Skeletal muscle cell (primary cell): Measurements from ENCODE around the gene RABEPK.
A peak's percentile ranks its signal among the peaks of the same experiment; 100 is the strongest.
"Not testable (repeated sequence)": the region's sequence is repeated elsewhere in the genome, so short reads cannot be mapped to it uniquely, and the experiment has no call there.

Experiments
- DNase-seq: peaks from one replicate; pipeline ENCODE4 v3.0.0-alpha.2; 2010; ENCODE audit warnings: low read depth
- H3K4me3 ChIP-seq: 2 replicates; pipeline ENCODE4 v1.5.1; 2011; ENCODE audit warnings: low read depth, mild to moderate bottlenecking, control low read depth, low read length, moderate library complexity

RABEPK gene

DNA sequence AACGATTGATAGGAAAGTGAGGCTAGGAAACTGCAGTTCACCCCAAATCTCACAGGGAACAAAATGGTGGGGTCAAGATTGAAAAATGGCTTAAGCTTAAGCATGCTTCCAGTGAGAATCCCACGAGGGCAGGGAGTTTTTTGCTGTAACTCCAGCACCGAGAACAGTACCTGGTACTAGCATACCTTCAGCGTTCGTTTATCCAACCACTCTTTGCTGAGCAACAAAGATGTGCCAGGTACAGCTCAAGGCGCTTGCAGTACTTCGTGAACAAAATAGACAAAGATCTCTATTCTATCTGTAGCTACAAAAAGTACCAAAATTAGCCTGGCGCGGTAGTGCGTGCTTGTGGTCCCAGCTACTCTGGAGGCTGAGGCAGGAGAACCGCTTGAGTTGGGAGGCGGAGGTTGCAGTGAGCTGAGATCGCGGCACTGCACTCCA is 10.0 kb upstream of the RABEPK start:
- peak overlapping the region; percentile 98 for H3K4me3 ChIP-seq
- no peak for DNase-seq

GRCh38 chr9:125194466-125194865 is 5.9 kb upstream of the RABEPK start:
- H3K4me3 ChIP-seq = not testable (repeated sequence)

GRCh38 chr9:125195591-125195990 is 4.8 kb upstream of the RABEPK start:
- DNase-seq, H3K4me3 ChIP-seq: not testable (repeated sequence)

More at GRCh38 chr9:125194466-125194865, 5.9 kb upstream of the RABEPK start:
- not testable (repeated sequence) for DNase-seq

DNA sequence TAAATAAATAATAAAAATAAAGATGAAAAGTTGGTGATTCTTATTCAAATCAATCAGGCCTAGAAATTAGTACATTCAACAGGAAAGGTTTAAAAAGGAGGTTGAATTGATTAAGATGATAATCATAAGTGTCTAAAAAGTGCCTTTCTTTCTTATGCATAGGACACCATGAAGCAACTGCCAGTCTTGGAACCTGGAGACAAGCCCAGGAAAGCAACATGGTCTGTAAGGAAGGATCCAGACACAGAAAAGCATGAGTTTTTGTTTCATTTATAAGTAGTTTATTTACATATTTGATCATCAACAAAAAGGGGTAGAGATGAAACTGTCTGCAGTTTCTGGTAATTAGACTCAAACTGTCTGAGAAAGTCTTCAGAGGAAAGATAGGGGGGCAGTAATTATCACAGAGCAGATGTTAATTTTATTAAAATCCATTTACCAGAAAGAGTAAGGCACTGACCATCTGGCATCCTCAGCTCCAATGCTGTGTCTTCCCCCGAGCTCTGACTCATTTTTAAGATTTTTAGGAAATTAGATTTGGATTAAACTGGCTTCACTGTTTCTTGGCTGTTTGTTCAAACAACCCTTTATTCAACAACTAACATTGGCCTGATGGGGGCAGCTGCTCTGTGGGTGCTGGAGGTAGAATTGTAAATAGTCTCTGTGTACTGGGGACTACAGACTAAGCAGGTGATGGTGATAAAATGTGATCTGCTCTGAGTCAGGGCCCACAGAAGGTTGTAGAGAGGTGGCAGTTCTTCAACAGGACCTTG is 2.7 kb downstream of the RABEPK start:
- DNase-seq = no peak
- no peak overlapping the region for H3K4me3 ChIP-seq

DNA sequence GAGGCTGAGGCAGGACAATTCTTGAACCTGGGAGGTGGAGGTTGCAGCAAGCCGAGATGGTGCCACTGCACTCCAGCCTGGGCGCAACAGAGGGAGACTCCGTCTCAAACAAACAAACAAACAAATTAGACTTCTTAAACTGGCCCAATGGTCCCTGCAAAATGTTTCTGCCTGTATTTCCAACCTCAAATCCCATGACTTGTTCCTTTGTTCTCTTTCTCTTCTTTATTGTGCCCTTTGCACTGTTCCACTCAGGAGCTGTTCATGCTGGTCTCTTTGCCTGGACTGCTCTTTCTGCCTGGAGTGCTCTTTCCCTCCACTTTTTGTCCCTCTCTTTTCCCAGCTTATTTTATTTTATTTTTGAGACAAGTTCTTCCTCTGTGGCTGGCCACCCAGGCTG is 4.1 kb downstream of the RABEPK start:
- H3K4me3 ChIP-seq = no peak overlapping the region
- no peak for DNase-seq

DNA sequence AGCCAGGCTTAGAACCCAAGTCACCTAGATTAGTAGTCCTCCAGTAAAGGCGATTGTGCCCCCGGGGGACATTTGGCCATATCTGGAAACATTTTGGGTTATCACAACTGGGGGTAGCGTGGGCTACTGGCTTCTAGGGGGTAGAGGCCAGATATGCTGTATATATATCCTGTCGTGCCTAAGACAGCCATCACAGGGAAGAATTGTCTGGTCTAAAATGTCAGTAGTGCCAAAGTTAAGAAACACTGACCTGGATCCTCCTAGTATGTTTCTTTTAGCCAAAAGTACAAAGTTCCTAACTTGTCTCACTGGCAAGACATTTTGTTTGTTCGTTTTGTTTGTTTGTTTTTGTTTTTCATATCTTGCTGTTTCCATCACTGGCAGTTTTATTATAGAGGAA is 13.8 kb downstream of the RABEPK start:
- H3K4me3 ChIP-seq = no peak overlapping the region
- no peak for DNase-seq

- H3K4me3 ChIP-seq = no peak overlapping the region
- DNase-seq = no peak
Measured at GRCh38 chr9:125218621-125219020, 18.3 kb downstream of the RABEPK start.

DNA sequence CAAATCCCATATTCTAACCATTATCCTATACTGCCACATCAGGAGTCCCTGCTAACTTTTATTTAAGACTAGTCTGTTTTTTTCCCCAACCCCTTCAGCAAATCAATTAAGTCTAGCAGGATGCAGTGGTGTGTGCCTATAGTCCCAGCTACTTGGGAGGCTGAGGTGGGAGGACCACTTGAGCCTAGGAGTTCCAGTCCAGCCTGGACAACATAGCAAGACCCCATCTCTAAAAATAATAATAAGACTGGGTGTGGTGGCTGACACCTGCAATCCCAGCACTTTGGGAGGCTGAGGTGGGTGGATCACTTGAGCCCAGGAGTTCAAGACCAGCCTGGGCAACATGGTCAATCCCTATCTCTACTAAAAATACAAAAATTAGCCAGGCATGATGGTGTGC is 24.5 kb downstream of the RABEPK start:
- DNase-seq, H3K4me3 ChIP-seq: not testable (repeated sequence)

- H3K4me3 ChIP-seq = no peak overlapping the region
- DNase-seq = no peak
Measured at GRCh38 chr9:125227761-125228160, 27.4 kb downstream of the RABEPK start.

DNA sequence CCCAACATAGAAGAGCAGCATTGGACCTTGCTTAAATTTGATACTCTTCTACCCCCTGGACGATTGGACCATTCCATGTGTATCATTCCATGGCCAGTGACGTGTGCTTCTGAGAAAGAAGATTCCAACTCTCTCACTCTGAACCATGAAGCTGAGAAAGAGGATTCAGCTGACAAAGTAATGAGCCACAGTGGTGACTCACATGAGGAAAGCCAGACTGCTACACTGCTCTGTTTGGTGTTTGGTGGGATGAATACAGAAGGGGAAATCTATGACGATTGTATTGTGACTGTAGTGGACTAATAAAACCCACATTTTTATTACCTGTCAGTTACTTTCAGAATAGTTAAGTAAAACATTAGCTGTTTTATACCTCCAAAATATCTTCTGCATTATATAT is 33.3 kb downstream of the RABEPK start:
- peak; percentile 97 for DNase-seq
- no peak overlapping the region for H3K4me3 ChIP-seq

DNA sequence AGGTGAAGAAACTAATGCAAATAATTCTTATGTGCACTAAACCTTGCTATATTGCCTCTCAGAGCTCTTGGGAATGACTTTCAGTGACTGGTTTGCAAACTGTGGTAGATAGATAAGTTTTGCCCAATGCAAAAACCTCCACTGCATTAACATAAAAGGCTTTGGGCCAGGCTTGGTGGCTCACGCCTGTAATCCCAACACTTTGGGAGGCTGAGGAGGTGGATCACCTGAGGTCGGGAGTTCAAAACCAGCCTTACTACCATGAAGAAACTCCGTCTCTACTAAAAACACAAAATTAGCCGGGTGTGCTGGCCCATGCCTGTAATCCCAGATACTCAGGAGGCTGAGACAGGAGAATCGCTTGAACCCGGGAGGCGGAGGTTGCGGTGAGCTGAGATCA is 33.8 kb downstream of the RABEPK start:
- not testable (repeated sequence) for DNase-seq, H3K4me3 ChIP-seq

DNA sequence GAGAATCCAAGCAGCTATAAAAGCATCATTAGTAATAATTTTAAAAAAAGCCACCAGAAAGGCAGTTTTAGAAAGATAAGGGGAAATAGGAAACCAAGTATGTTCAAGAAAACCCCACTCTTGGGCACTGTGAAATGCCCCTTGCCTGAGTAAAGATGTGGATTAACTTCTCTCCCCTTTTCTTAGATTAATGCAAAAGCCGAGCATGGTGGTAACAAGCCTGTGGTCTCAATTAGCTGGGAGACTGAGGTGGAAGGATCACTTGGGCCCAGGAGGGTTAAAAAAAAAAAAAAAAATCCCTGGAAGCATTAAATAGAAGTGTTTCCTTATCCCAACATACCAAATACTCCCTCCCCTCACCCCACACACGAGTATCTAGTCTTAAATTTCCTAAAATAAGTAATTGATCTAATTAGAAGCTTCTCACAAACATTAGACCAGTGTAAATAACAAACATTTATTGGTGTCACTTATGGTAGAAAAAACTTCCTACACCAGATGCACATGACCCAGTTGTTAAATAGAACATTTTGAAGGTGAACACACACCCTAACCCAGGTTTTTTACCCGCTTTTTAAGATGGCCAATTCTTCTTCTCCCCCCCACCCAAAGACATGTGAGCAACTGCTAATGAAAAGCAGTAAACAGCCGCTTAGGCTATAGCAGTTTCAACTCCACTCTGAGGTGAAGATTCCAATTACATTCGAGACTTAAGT is 35.6 kb downstream of the RABEPK start:
- peak overlapping the region; percentile 94 for H3K4me3 ChIP-seq

DNA sequence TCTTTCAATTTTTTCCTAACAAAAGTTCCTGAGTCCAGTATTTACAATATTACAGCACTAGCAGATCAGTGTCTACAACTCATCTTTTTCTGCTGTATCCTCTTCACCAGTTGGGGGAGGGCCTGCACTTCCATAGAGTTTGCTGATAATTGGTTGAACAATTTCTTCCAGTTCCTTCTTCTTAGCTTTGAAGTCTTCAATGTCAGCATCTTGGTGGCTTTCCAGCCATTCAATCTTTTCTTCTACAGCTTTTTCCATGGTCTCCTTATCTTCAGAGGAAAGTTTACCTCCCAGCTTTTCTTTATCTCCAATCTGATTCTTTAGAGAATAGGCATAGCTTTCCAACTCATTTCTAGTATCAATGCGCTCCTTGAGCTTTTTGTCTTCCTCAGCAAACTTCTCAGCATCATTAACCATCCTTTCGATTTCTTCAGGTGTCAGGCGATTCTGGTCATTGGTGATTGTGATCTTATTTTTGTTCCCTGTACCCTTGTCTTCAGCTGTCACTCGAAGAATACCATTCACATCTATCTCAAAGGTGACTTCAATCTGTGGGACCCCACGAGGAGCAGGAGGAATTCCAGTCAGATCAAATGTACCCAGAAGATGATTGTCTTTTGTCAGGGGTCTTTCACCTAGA is 36.3 kb downstream of the RABEPK start:
- not testable (repeated sequence) for DNase-seq

More for the DNA sequence above, 35.6 kb downstream of the RABEPK start:
- no peak for DNase-seq

GRCh38 chr9:125238127-125238914 is 38.0 kb downstream of the RABEPK start:
- no peak for DNase-seq
- H3K4me3 ChIP-seq = peak overlapping the region; percentile 94

More for the DNA sequence above, 36.3 kb downstream of the RABEPK start:
- peak overlapping the region; percentile 94 for H3K4me3 ChIP-seq

- H3K4me3 ChIP-seq = peak overlapping the region; percentile 94
- no peak for DNase-seq
Measured at GRCh38 chr9:125238915-125239446, 38.6 kb downstream of the RABEPK start.

DNA sequence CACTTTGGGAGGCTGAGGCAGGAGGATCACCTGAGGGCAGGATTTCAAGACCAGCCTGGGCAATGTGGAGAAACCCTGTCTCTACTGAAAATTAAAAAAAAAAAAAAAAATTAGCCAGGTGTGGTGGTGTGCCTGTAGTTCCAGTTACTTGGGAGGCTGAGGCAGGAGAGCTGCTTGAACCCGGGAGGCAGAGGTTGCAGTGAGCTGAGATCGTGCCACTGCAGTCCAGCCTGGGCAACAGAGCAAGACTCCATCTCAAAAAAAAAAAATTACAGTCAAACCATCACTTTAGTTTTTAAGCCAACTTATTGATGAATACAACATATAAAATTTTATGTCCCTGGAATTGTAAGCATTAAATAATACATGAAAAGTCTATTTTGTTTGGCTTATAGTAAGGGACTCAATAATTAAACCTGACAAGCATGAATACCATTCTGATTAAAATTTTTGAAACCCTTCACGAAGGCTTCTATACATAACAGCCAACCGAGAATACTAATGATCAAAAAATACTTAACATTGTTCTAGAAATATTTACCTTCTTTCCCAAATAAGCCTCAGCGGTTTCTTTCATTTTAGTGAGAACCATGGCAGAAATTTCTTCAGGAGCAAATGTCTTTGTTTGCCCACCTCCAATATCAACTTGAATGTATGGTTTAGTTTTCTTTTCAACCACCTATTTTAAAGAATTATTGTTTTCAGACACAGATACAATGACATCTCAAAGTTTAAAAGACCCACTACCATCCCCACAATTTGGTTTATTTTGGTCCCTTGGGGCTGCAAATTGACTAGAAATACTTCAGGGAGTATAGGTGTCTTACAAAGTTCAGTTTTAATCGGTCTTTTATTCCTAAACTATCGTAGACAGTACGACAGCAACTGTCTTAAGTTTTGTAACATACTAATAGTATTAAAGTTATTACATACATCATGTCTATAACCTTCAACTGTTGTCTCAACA is 39.6 kb downstream of the RABEPK start:
- DNase-seq = no peak
- peak overlapping the region; percentile 94 for H3K4me3 ChIP-seq

DNA sequence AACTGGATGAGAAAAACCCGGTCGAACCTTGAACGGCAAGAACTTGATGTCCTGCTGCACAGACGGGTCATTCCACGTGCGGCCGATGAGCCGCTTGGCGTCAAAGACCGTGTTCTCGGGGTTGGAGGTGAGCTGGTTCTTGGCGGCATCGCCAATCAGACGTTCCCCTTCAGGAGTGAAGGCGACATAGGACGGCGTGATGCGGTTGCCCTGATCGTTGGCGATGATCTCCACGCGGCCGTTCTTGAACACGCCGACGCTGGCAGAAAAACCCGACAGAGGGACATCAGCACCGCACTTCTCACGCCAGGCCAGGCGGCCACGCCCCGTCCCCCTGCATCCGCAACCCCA is 40.3 kb downstream of the RABEPK start:
- no peak for DNase-seq
- H3K4me3 ChIP-seq = peak overlapping the region; percentile 94
